ENCODE results near the gene TTLL5. TPM values are rescaled to one million over a fixed set of nuclear protein-coding genes. Genes with fewer than 3 reads are reported as not detected.

Gene TTLL5
- total RNA-seq, 8 experiments from 2014 or later = 10.7 to 35.7 (median 17.2) TPM

DNA sequence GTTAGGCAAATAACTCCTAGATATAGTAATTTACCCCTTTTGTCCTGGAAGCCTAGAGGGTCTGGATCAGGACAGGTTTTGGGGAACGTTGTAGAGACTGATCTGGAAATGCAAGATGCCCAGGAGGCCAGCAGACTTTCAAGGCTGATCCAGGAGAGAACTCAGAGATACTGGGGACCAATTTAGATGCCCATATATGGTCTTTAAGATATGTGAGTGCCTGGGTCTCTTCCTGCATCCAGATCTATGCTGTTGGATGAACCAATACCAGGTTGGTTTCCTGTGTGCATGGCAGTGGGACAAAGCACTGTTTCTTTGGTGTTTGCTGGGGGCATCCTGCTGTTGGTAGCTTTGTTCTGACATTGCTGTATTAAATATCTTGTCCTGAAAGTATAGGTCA, 5.8 kb upstream of the TTLL5 start:
- no peak overlapping the region for H3K4me3 ChIP-seq
- peaks cover 3 to 9% of the 10 kb centered on the region in 2 donors for H3K4me1 ChIP-seq (replicated peaks in 1 of 2)
- no peak for ATAC-seq (replicated peaks in 6 of 8)
- no peak overlapping the region for H3K27ac ChIP-seq
- WGBS, 10 experiments = 0 to 50% (median 0%) methylated on average over 1 of the region's 1 CpG; no CpG with 5 or more reads in 2 of the 10 experiments
- in situ Hi-C loops (cut with MboI; ENCODE audit: low pct_unique_long_range_greater_than_20kb in 2 of 9, low sequenced_read_pairs in 9 of 9, unreplicated experiment in 9 of 9) = loop anchor here in 2 of 9 experiments (5.0 to 10.0 kb wide), 2 partner anchors 70 to 78 kb away; partner anchors contain the start of gene FLVCR2 (in 1 of the 2)

DNA sequence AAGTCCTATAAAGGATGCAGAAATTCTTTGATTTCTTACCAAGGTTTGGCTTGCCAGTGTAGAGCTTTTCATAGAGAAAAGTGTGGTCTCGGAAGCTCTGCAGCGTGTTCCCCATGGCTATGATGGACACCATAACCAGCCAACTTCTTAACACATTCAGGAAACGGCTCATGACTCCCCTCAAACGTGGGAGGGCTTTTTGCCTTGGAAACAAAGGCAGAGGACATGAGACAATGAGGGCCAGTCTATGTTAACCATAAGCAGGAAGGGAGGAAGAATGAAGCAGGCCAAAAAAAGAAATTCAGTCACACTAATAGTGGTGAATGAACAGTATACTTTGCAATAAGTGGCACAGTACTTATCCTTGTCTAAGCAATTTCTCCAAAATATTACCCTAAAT, 3.7 kb upstream of the TTLL5 start:
- ATAC-seq (replicated peaks in 6 of 8) = no peak
- no peak overlapping the region for H3K4me3 ChIP-seq
- H3K27ac ChIP-seq = no peak overlapping the region
- in situ Hi-C loops (cut with MboI; ENCODE audit: low pct_unique_long_range_greater_than_20kb in 2 of 9, low sequenced_read_pairs in 9 of 9, unreplicated experiment in 9 of 9) = loop anchor here in 2 of 9 experiments (5.0 to 10.0 kb wide), 2 partner anchors 73 to 80 kb away; partner anchors contain the start of gene FLVCR2 (in 1 of the 2)
- H3K4me1 ChIP-seq (replicated peaks in 1 of 2) = peaks cover 7 to 15% of the 10 kb centered on the region in 2 donors
- WGBS, 10 experiments = 40 to 100% (median 57%) methylated on average over 1 to 4 of the region's 4 CpGs; no CpG with 5 or more reads in 3 of the 10 experiments

DNA sequence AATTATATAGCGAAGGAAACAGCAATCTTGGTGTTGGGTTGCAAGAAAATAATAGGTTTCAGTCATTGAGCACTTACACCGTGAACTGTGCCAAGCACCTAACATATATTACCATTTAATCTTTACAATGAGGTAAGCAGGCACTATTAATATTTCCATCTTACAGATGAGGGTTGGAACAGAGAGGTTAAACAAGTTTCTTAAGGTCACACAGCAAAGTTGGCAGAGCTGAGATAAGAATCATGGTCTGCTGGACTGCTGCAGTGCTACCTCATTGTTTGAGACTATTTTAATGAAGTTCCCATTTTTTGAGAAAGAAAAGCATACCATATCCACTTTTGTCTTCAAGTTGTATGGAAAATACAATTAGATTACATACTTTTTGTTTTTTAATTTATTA, 2.1 kb upstream of the TTLL5 start:
- in situ Hi-C loops (cut with MboI; ENCODE audit: low pct_unique_long_range_greater_than_20kb in 2 of 9, low sequenced_read_pairs in 9 of 9, unreplicated experiment in 9 of 9) = loop anchor here in 2 of 9 experiments (5.0 to 10.0 kb wide), 2 partner anchors 74 to 82 kb away; partner anchors contain the start of gene FLVCR2 (in 1 of the 2)

DNA sequence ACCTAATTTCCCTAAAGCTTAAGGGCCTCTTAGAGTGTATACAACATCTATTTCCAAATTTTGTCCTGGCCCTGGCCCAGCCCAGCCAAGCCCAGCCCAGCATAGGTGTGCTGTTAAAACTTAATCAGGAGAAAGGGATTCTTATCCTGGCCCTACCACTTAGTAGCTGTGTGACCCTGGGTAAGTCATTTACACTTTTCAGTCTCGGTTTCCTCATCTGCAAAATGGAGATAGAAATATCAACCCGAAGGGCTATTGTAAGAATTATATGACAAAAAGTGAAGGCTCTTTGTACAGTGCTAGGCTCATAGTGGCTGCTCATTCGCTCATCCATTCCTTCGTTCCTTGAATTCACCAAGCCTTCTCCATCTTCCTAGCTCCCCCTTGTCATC, 812 bp upstream of the TTLL5 start:
- peak overlapping the region in 1 of 2 donors; percentile 86 for H3K27ac ChIP-seq
- in situ Hi-C loops (cut with MboI; ENCODE audit: low pct_unique_long_range_greater_than_20kb in 2 of 9, low sequenced_read_pairs in 9 of 9, unreplicated experiment in 9 of 9) = no loop called here
- H3K4me3 ChIP-seq = peak overlapping the region; percentile 59 to 93 (median 61)
- no peak for ATAC-seq (replicated peaks in 6 of 8)
- WGBS, 10 experiments = 0 to 33% (median 10%) methylated on average over 1 to 4 of the region's 4 CpGs; no CpG with 5 or more reads in 2 of the 10 experiments
- peaks cover 7 to 18% of the 10 kb centered on the region in 2 donors for H3K4me1 ChIP-seq (replicated peaks in 1 of 2)

More for the DNA sequence above, 2.1 kb upstream of the TTLL5 start:
- no peak overlapping the region for H3K4me3 ChIP-seq
- peaks cover 7 to 18% of the 10 kb centered on the region in 2 donors for H3K4me1 ChIP-seq (replicated peaks in 1 of 2)
- no peak for ATAC-seq (replicated peaks in 6 of 8)
- 67 to 100% (median 100%) methylated on average over 1 to 2 of the region's 2 CpGs; no CpG with 5 or more reads in 3 of the 10 experiments for WGBS, 10 experiments
- H3K27ac ChIP-seq = no peak overlapping the region

DNA sequence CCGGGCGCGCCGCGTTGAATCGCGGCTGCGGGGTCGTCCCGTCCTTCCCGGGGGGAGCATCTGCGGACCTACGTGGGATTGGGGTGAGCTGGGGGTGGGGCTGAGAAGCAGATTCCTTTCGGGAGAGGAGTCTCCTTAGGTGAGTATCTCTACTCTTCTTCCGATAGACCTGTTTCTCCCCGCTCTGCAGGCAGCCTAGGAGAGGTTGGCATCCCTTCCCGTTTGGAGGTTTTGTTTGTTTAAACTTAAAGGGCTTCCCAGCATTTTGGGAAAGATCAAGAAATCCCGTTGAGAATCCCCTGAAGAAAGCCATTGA, 411 bp downstream of the TTLL5 start:
- in situ Hi-C loops (cut with MboI; ENCODE audit: low pct_unique_long_range_greater_than_20kb in 2 of 9, low sequenced_read_pairs in 9 of 9, unreplicated experiment in 9 of 9) = no loop called here
- ATAC-seq (replicated peaks in 6 of 8) = no peak
- WGBS, 10 experiments = 0% methylated on average over 1 to 5 of the region's 18 CpGs; no CpG with 5 or more reads in 2 of the 10 experiments
- Histone ChIP-seq H3K27ac (peak overlapping the region; percentile 76 to 86), H3K4me1 (replicated peaks in 1 of 2) (peaks cover 7 to 18% of the 10 kb centered on the region in 2 donors), H3K4me3 (peak overlapping the region; percentile 59 to 93 (median 61))

DNA sequence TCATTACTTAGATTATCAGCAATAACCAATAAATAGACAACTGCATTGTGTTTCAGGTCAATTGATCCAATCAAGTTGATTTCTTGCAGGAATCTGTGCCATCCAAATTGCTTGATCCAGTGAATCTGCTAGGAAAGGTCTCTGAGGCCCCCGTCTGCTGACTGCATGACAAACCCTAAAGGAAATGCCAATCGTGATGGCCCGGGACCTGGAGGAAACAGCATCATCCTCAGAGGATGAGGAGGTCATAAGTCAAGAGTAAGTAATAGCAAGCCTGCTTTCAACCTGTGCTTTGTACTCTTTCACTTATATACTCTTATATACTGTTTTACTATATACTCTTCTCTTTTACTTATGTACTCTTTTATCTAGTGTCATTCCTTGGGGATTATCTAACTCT, 1.9 kb downstream of the TTLL5 start:
- H3K4me1 ChIP-seq (replicated peaks in 1 of 2) = peaks cover 7 to 18% of the 10 kb centered on the region in 2 donors
- ATAC-seq (replicated peaks in 6 of 8) = no peak
- in situ Hi-C loops (cut with MboI; ENCODE audit: low pct_unique_long_range_greater_than_20kb in 2 of 9, low sequenced_read_pairs in 9 of 9, unreplicated experiment in 9 of 9) = no loop called here
- 13 to 100% (median 84%) methylated on average over 1 to 3 of the region's 3 CpGs; no CpG with 5 or more reads in 4 of the 10 experiments for WGBS, 10 experiments
- no peak overlapping the region for H3K27ac ChIP-seq
- H3K4me3 ChIP-seq = no peak overlapping the region

DNA sequence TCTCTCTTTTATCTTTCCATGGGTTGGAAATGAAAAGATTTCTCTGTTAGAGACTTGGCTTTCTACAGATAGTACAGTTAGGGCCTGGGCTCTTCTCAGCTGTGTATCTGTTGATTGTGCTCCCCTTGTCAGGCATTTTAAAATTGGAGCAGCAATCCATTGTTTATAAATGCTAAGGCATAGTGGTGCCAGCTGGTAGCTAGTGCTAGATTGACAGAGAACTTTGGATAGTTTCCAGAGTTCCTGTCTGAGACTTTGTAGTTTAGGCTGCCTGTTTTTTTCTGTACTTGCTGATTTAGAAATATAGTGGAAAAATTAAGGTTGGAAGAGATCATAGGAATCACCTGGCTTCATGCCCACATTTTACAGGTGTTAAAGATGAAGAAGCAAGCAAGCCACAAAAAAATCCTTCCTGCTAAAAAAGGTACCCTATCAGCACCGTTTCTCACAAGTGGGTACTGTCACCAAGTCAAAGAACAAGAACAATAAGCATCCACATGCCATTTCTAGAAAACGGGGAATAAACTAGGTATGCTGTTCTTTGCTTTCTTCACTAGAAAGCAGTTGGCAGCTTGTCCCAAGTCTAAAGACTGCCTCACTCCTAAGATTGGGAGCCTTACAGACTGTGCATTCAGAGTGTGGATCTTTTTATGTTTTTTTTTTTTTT, 6.2 kb downstream of the TTLL5 start:
- Histone ChIP-seq H3K4me1 (replicated peaks in 1 of 2) (peaks cover under 1 to 4% of the 10 kb centered on the region in 2 donors), H3K27ac (no peak overlapping the region), H3K4me3 (no peak overlapping the region)
- ATAC-seq (replicated peaks in 6 of 8) = no peak
- WGBS, 10 experiments = 56 to 100% (median 100%) methylated on average over 1 to 2 of the region's 2 CpGs; no CpG with 5 or more reads in 2 of the 10 experiments
- in situ Hi-C loops (cut with MboI; ENCODE audit: low pct_unique_long_range_greater_than_20kb in 2 of 9, low sequenced_read_pairs in 9 of 9, unreplicated experiment in 9 of 9) = no loop called here

DNA sequence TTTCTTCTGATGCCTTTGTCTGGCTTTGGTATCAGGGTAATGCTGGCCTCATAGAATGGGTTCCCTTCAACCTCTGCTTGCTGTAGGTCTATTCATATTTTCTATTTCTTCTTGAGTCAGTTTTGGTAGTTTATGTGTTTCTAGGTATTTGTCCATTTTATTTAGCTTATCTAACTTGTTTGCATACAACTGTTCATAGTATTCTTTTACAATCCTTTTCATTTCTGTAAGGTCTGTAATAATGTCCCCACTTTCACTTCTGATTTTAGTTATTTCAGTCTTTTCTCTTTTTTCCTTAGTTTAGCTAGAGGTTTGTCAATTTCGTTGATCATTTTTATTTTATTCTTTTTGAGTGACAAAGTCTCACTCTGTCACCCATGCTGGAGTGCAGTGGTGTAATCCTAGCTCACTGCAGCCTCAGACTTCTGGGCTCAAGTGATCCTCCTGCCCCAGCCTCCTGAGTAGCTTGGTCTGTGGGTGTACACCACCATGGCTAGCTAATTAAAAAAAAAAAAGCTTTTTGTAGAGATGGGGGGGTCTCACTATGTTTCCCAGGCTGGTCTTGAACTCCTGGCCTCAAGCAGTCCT, 11.7 kb downstream of the TTLL5 start:
- Histone ChIP-seq H3K27ac (no peak overlapping the region), H3K4me3 (no peak overlapping the region), H3K4me1 (replicated peaks in 1 of 2) (no peaks in the 10 kb centered on the region)
- ATAC-seq (replicated peaks in 6 of 8) = no peak
- in situ Hi-C loops (cut with MboI; ENCODE audit: low pct_unique_long_range_greater_than_20kb in 2 of 9, low sequenced_read_pairs in 9 of 9, unreplicated experiment in 9 of 9) = no loop called here
- WGBS, 10 experiments = 82 to 100% (median 88%) methylated on average over 1 of the region's 1 CpG; no CpG with 5 or more reads in 1 of the 10 experiments

DNA sequence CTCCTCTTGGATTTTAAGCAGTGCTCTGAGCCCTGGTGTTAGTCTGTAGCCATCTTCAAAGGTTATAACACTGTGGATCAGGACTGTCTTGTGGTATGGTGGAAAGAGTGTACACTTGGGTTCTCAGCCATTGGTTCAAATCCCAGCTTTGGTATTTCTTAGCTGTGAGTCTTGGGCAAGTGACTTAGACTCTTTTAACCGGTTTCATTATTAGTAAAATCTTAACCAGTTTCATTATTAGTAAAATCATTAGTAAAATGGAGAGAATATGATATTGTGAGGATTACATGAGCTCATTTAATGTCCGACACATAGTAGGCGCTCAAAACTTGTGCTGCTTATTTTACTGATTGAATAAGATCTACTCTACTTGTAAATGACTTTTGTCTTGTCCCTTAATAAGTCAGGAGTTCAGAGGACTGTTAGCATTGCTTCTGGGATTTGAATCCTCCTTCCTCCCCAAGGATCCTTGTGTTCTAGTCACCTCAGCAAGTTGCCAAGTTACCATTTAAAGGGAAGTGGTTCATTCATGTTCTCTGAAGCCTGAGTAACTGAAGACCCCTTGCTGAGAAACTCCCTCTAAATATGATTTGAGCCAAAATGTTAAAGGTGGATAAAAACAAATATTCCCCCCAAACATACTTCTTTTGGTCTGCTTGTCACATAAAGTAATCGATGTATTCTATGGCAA, 12.4 kb downstream of the TTLL5 start:
- H3K4me3 ChIP-seq = no peak overlapping the region
- H3K4me1 ChIP-seq (replicated peaks in 1 of 2) = no peaks in the 10 kb centered on the region
- in situ Hi-C loops (cut with MboI; ENCODE audit: low pct_unique_long_range_greater_than_20kb in 2 of 9, low sequenced_read_pairs in 9 of 9, unreplicated experiment in 9 of 9) = no loop called here
- no peak for ATAC-seq (replicated peaks in 6 of 8)
- no peak overlapping the region for H3K27ac ChIP-seq
- 86 to 100% (median 95%) methylated on average over 1 to 4 of the region's 4 CpGs; no CpG with 5 or more reads in 1 of the 10 experiments for WGBS, 10 experiments

DNA sequence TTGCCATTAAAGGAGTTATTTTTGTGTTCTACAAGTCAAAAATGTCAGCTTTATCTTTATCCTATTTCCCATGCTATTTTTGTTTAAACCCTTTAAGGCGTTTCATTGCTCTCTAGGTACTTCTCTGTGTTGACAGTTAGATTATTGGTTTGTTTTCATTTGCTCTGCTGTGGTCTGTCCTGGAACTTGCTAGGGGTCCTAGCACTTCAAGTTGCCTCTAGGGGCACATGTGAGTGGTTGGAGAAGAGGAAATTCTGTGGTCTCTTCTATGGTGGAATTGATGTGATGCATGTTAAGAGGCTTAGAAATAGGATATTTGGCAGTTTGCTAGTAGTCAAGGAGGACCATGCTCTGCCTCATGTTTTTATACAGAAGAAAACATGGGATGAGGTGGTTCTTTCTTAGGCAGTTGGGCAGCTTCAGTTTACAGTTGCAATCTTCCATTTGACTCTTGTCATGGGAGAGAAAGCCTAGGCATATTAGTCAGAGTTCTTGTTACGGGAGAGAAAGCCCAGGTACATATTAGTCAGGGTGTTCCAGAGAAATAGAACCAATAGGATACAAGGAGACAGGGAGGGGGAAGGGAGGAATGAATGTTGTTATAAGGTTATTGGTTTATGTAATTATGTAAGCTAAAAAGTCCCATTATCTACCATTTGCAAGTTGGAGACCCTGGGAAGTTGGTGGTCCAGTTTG, 14.4 kb downstream of the TTLL5 start:
- peak in 1 of 8 experiments; percentile 60 for ATAC-seq (replicated peaks in 6 of 8)
- Histone ChIP-seq H3K4me1 (replicated peaks in 1 of 2) (no peaks in the 10 kb centered on the region), H3K4me3 (no peak overlapping the region), H3K27ac (no peak overlapping the region)
- WGBS, 10 experiments = 70 to 100% (median 86%) methylated on average over 1 to 2 of the region's 2 CpGs; no CpG with 5 or more reads in 1 of the 10 experiments
- in situ Hi-C loops (cut with MboI; ENCODE audit: low pct_unique_long_range_greater_than_20kb in 2 of 9, low sequenced_read_pairs in 9 of 9, unreplicated experiment in 9 of 9) = no loop called here

DNA sequence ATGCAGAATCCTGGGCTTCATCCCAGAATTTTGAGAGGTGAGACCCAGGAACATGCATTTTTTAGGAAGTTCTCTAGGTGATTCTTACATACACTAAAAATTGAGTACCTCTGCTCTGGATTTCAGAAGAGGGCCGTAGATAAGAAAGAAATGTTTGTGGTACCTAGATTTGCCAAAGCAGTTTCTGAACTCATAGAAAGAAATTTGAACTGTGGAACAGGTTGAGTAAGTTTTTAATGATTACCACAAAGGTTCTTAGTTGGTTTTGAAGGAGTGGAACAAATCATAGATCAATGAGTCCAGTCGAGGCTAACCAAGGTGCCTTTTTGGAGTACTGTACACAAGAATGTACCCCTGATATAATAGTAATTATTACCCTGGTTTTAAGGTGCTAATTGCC, 24.9 kb downstream of the TTLL5 start:
- Histone ChIP-seq H3K4me1 (replicated peaks in 1 of 2) (no peaks in the 10 kb centered on the region), H3K27ac (no peak overlapping the region), H3K4me3 (no peak overlapping the region)
- WGBS, 10 experiments = 83 to 100% (median 100%) methylated on average over 1 to 2 of the region's 2 CpGs; no CpG with 5 or more reads in 2 of the 10 experiments
- in situ Hi-C loops (cut with MboI; ENCODE audit: low pct_unique_long_range_greater_than_20kb in 2 of 9, low sequenced_read_pairs in 9 of 9, unreplicated experiment in 9 of 9) = no loop called here
- no peak for ATAC-seq (replicated peaks in 6 of 8)

DNA sequence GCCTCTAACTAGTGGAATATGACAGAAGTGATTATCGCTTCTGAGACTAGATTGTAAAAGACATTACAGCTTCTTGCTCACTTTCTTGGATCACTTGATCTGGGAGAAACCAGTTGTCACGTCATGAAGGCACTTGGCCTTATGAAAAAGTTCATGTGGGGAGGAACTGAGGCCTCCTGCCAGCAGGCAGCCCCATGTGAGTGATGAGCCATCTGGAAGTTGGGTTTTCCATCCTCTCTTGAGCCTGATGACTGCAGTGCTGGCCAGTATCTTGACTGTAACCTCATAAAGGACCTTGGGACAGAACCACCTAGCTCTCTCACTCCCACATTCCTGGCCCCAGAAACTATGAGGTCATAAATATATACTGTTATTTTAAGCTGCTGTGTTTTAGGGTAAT, 28.0 kb downstream of the TTLL5 start:
- Histone ChIP-seq H3K27ac (no peak overlapping the region), H3K4me1 (replicated peaks in 1 of 2) (no peaks in the 10 kb centered on the region), H3K4me3 (no peak overlapping the region)
- whole genome bisulfite sequencing, 10 experiments = 25 to 100% (median 75%) methylated on average over 1 to 2 of the region's 2 CpGs; no CpG with 5 or more reads in 1 of the 10 experiments
- ATAC-seq (replicated peaks in 6 of 8) = peak in 2 of 8 experiments; percentile 50 to 72
- in situ Hi-C loops (cut with MboI; ENCODE audit: low pct_unique_long_range_greater_than_20kb in 2 of 9, low sequenced_read_pairs in 9 of 9, unreplicated experiment in 9 of 9) = no loop called here

Data from motor neuron (in vitro differentiated cells).